Mesothelial cell of epicardium (in vitro differentiated cells): ENCODE measurements around the gene EPC2. TPM values are rescaled to one million over a fixed set of nuclear protein-coding genes. Genes with fewer than 3 reads are reported as not detected.

ENCODE experiments used
- DNase-seq, 2 experiments: peaks; one replicate each; pipeline ENCODE4 v3.0.0; 2021; ENCODE audit warnings: low spot score in 2 of 2; ENCODE audit not compliant: unreplicated experiment in 2 of 2
- H3K27ac Mint-ChIP-seq: 2 replicates; pipeline ENCODE4 v1.8.0; 2021; ENCODE audit warnings: mixed read lengths
- H3K27me3 Mint-ChIP-seq: 2 replicates; pipeline ENCODE4 v1.8.0; 2021; ENCODE audit warnings: low read depth, mixed read lengths
- H3K36me3 Mint-ChIP-seq: 2 replicates; pipeline ENCODE4 v1.8.0; 2021; ENCODE audit warnings: mixed read lengths
- H3K4me1 Mint-ChIP-seq: 2 replicates; pipeline ENCODE4 v1.8.0; 2021; ENCODE audit warnings: mixed read lengths
- H3K4me3 Mint-ChIP-seq: 2 replicates; pipeline ENCODE4 v1.8.0; 2021; ENCODE audit warnings: mild to moderate bottlenecking, moderate library complexity, mixed read lengths
- H3K9me3 Mint-ChIP-seq: 2 replicates; pipeline ENCODE4 v1.8.0; 2021; ENCODE audit warnings: mixed read lengths
- total RNA-seq: library from RNA; stranded (reverse); gene quantifications from 3 replicates; pipeline ENCODE4 v1.2.1, GENCODE V29; 2021
- TF ChIP-seq, protein P1 (sequence below): fragments of 200-600 bp; sonication (generic); IDR thresholded peaks from one replicate; pipeline ENCODE4 v1.5.0; 2021; ENCODE audit warnings: antibody characterized with exemption; ENCODE audit not compliant: unreplicated experiment

The EPC2 gene
- total RNA-seq, 1 donor from 2014 or later = 43.8 TPM

DNA sequence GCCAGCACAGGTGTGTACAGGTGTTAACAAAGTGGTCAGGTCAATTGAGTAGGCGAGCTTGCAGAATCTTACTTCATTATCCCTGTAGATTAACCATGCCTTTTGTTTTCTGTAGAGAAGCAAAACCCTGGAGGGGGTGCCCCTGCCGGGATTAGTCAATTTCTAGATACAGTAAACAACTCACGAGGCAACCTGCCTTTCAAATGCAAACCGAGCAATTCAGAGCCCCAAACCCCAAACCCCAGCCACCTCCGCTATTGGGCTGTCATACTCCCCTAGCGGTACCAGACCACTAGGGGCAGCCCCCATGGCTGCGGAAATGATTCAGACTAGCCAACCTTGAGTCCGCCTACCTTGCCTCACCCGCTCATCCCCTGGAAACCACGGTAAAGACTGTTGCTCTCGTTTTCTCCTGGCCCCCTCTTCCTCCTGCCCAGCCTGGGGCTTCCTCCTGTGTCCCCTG lies 169.1 kb downstream of the EPC2 start:
- no peaks in the 10 kb centered on the region for H3K36me3 Mint-ChIP-seq
- H3K27ac Mint-ChIP-seq = peak overlapping the region; percentile 95
- no peak for DNase-seq
- H3K27me3 Mint-ChIP-seq = no peaks in the 10 kb centered on the region
- H3K4me1 Mint-ChIP-seq = peaks cover 34% of the 10 kb centered on the region
- peaks cover 8% of the 10 kb centered on the region for H3K9me3 Mint-ChIP-seq
- no peak overlapping the region for H3K4me3 Mint-ChIP-seq
- TF ChIP-seq, protein P1, sequence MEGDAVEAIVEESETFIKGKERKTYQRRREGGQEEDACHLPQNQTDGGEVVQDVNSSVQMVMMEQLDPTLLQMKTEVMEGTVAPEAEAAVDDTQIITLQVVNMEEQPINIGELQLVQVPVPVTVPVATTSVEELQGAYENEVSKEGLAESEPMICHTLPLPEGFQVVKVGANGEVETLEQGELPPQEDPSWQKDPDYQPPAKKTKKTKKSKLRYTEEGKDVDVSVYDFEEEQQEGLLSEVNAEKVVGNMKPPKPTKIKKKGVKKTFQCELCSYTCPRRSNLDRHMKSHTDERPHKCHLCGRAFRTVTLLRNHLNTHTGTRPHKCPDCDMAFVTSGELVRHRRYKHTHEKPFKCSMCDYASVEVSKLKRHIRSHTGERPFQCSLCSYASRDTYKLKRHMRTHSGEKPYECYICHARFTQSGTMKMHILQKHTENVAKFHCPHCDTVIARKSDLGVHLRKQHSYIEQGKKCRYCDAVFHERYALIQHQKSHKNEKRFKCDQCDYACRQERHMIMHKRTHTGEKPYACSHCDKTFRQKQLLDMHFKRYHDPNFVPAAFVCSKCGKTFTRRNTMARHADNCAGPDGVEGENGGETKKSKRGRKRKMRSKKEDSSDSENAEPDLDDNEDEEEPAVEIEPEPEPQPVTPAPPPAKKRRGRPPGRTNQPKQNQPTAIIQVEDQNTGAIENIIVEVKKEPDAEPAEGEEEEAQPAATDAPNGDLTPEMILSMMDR = no peak

DNA sequence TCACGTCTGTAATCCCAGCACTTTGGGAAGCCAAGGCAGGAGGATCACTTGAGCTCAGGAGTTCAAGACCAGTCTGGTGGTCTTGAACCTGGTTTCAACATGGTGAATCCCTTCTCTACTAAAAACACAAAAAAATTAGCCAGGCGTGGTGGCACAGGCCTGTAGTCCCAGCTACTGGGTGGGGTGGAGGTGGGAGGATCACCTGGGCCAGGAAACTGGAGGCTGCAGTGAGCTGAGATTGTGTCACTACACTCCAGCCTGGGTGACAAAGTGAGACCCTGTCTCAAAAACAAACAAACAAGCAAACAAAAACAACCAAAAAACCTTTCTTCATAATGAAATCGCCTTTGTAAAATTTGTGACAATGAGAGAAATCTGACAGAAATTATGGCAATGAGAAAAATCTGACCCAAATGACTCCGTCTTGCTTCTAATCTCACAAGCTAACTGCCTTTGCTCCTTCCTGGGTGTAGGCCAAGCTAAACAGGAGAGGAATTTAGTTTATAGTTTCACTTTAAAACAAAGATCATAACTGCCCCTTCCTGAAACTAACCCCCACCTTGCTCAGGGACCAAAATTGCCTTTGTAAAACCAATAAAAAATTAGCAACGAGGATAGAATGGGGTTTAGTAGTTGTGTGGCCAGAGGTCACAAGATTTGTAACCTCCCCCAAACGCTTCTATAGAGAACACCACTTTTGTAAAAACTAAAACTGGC lies 169.8 kb downstream of the EPC2 start:
- Mint-ChIP-seq H3K4me1 (peaks cover 34% of the 10 kb centered on the region), H3K27me3 (peaks cover 2% of the 10 kb centered on the region), H3K4me3 (no peak overlapping the region), H3K9me3 (peaks cover 9% of the 10 kb centered on the region), H3K27ac (peak overlapping the region; percentile 95), H3K36me3 (no peaks in the 10 kb centered on the region)
- no peak for DNase-seq
- TF ChIP-seq, protein P1 = no peak

DNA sequence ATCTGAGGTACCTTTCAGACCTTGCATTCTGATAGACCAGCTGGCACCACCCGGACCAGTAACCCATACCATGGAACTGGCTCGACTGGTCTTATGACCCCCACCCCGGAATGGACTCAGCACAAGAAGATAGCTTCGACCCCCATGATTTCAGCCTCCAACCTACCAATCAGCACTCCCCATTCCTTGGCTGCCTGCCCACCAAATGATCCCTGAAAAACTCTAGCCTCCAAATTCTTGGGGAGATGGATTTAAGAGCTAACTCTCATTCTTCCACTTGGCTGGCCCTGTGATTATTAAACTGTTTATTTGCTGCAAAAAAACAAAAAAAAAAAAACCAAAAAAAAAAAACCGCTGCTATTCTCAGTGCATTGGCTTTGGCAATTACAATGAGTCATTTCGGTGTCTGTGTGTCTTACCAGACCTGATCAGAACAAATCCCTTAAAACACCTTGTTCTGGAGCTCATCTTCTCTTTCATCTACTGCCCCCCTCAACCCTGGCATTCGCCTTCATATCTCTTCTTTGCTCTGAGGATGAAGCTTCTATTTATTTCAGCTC lies 170.4 kb downstream of the EPC2 start:
- Mint-ChIP-seq H3K27ac (peak overlapping the region; percentile 95), H3K36me3 (no peaks in the 10 kb centered on the region), H3K27me3 (peaks cover 2% of the 10 kb centered on the region), H3K4me1 (peaks cover 34% of the 10 kb centered on the region), H3K4me3 (peak overlapping the region; percentile 2), H3K9me3 (peaks cover 9% of the 10 kb centered on the region)
- TF ChIP-seq, protein P1 = no peak
- DNase-seq = no peak

DNA sequence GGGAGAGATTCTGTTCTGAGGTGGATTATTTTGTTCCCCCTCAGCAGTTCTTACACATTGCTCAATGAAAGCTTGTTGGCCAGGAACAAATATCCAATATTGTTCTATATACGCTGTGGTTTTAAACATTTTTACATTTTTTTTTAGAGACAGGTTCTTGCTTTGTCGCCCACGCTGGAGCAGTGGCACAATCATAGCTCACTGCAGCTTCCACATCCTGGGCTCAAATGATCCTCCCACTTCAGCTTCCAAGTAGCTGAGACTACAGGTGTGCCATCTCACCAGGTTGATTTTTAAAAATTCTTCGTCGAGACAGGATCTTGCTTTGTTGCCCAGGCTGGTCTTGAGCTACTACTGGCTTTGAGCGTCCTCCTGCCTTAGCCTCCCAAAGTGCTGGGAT lies 171.6 kb downstream of the EPC2 start:
- H3K9me3 Mint-ChIP-seq = peaks cover 9% of the 10 kb centered on the region
- H3K27me3 Mint-ChIP-seq = peaks cover 2% of the 10 kb centered on the region
- TF ChIP-seq, protein P1 = no peak
- no peak overlapping the region for H3K4me3 Mint-ChIP-seq
- H3K27ac Mint-ChIP-seq = no peak overlapping the region
- H3K4me1 Mint-ChIP-seq = peaks cover 34% of the 10 kb centered on the region
- no peak for DNase-seq
- H3K36me3 Mint-ChIP-seq = no peaks in the 10 kb centered on the region

DNA sequence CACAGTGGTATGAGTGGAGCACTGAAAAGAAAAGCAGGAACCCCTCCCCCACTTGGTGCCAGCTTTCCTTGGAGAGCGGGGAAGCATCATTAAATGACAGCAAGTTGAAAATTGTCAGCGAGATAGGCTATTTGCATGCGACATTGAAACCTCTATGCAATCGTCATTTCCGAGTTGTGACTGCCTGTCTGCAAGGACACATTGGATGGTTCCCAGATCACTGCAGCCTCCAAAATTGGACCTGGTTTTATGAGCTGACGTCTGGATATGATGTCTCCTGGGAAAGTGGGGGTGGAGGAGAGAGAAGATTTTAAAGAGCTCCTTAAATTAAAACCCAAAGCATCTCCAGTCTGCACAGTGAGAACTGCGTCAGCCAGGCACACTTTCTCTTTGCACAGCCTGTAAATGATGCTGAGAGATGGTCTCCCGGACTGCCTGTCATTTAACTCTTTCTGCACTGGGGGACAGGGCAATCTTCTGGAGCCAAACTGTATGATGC lies 172.7 kb downstream of the EPC2 start:
- H3K27me3 Mint-ChIP-seq = peaks cover 2% of the 10 kb centered on the region
- H3K36me3 Mint-ChIP-seq = no peaks in the 10 kb centered on the region
- H3K27ac Mint-ChIP-seq = no peak overlapping the region
- peaks cover 34% of the 10 kb centered on the region for H3K4me1 Mint-ChIP-seq
- no peak for DNase-seq
- TF ChIP-seq, protein P1 = no peak
- H3K4me3 Mint-ChIP-seq = peak overlapping the region; percentile 46
- peaks cover 9% of the 10 kb centered on the region for H3K9me3 Mint-ChIP-seq
